ENCODE measurements around the gene COL4A2. TPM values are rescaled to one million over a fixed set of nuclear protein-coding genes. Genes with fewer than 3 reads are reported as not detected.

The COL4A2 gene
- total RNA-seq, 1 donor from 2014 or later, result 159 TPM

DNA sequence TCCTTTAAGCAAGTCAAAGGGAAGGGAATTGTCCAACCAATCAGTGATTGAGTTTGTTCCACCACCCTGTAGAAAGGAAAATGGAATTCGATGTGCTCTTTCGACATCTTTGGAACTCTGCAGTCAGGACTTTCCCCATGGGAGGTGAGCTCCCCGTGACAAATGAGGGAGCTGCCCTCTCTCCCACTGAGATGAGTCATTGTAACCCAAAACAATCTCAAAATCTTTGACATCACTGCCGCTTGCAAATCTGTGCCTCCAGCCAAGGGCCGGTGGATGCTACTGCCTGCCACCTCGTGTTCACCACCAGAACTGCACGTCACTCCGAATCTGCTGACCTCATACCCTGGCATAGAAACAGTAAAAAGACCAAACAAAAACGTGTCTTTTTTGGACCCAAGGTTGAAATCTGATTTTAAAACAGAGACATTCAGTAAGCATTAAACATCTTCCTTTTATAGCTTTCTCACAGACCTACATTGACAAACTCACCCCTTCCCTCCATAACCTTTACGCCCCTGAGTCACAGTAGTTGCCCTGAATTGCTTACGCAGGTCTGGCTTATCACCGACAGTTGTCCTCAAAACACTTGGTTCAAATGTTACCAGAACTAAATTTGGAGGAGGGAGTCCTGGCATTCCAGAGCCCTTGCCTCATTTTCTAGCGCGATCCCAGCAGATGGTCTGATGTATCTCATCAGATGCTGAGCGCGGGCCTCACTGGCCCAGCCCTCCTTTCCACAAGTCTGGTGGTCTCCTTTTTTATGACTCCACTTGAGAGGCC, 105.2 kb downstream of the COL4A2 start:
- Mint-ChIP-seq H3K9me3 (no peaks in the 10 kb centered on the region), H3K4me1 (peaks cover 15% of the 10 kb centered on the region), H3K27ac (ENCODE audit: unreplicated experiment) (no peak overlapping the region), H3K4me3 (no peak overlapping the region), H3K36me3 (ENCODE audit: low read depth) (peaks cover 14% of the 10 kb centered on the region), H3K27me3 (ENCODE audit: low read depth) (no peaks in the 10 kb centered on the region)
- TF ChIP-seq, protein P1, sequence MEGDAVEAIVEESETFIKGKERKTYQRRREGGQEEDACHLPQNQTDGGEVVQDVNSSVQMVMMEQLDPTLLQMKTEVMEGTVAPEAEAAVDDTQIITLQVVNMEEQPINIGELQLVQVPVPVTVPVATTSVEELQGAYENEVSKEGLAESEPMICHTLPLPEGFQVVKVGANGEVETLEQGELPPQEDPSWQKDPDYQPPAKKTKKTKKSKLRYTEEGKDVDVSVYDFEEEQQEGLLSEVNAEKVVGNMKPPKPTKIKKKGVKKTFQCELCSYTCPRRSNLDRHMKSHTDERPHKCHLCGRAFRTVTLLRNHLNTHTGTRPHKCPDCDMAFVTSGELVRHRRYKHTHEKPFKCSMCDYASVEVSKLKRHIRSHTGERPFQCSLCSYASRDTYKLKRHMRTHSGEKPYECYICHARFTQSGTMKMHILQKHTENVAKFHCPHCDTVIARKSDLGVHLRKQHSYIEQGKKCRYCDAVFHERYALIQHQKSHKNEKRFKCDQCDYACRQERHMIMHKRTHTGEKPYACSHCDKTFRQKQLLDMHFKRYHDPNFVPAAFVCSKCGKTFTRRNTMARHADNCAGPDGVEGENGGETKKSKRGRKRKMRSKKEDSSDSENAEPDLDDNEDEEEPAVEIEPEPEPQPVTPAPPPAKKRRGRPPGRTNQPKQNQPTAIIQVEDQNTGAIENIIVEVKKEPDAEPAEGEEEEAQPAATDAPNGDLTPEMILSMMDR (conservative IDR thresholded peaks at IDR 0.05), result peak; percentile 91
- DNase-seq (ENCODE audit: low read depth, low spot score), result peak; percentile 74

DNA sequence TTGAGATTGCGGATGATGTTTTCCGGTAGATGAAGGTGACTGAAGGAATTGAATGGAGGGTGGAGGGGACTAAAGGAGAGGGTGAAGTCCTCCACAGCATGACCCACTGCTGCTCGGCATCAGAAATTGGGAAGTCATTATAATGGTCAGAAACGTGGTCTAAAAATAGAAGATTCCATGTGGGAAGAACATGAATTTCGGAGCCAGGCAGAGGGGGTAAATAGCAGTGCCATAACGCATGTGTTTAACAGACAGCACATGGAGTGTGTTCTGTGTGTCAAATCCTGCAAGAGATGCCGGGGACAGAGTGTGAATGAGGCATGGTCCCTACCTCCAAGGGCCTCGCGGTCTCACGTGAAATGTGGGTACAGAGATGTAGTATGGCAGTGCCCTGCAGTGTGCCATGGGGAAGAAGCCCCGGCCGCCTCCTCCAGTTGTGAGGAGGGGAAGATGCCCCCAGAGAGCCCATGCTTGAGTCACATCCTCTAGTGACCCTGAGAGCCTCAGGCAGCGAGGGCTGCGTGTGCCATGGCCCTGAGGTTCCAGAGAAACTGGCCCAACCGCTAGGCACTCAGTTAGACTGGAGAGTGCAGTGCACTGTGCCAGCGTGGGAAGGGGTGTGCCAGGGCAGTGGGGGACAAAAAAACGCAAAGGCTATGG, 106.1 kb downstream of the COL4A2 start:
- H3K9me3 Mint-ChIP-seq, result no peaks in the 10 kb centered on the region
- H3K27me3 Mint-ChIP-seq (ENCODE audit: low read depth), result no peaks in the 10 kb centered on the region

DNA sequence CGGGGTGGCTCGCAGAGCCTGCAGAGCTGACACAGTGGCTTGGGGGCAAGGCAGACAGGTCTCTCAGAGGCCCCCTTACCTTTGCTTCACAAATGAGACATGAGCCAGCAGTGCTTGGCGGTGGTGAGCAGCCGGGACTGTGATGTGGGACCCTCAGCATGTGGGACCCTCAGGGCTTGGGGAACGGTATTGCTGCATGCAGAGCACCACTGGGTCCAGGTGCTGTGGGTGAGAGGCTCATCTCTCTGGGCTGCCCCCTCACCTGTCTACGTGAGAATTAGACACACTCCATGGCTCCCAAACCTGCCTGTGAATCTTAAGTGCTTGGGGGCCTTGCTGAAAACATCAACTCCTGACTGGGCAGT, 106.6 kb downstream of the COL4A2 start:
- TF ChIP-seq, protein P1 (conservative IDR thresholded peaks at IDR 0.05), result no peak
- Mint-ChIP-seq H3K27ac (ENCODE audit: unreplicated experiment) (no peak overlapping the region), H3K4me3 (no peak overlapping the region), H3K4me1 (peaks cover 17% of the 10 kb centered on the region), H3K36me3 (ENCODE audit: low read depth) (peaks cover 5% of the 10 kb centered on the region), H3K9me3 (no peaks in the 10 kb centered on the region), H3K27me3 (ENCODE audit: low read depth) (no peaks in the 10 kb centered on the region)
- DNase-seq (ENCODE audit: low read depth, low spot score), result no peak

More for the DNA sequence above, 106.1 kb downstream of the COL4A2 start:
- H3K27ac Mint-ChIP-seq (ENCODE audit: unreplicated experiment), result no peak overlapping the region
- DNase-seq (ENCODE audit: low read depth, low spot score), result no peak
- TF ChIP-seq, protein P1 (conservative IDR thresholded peaks at IDR 0.05), result no peak
- H3K36me3 Mint-ChIP-seq (ENCODE audit: low read depth), result peaks cover 9% of the 10 kb centered on the region
- H3K4me3 Mint-ChIP-seq, result no peak overlapping the region
- H3K4me1 Mint-ChIP-seq, result peaks cover 17% of the 10 kb centered on the region

DNA sequence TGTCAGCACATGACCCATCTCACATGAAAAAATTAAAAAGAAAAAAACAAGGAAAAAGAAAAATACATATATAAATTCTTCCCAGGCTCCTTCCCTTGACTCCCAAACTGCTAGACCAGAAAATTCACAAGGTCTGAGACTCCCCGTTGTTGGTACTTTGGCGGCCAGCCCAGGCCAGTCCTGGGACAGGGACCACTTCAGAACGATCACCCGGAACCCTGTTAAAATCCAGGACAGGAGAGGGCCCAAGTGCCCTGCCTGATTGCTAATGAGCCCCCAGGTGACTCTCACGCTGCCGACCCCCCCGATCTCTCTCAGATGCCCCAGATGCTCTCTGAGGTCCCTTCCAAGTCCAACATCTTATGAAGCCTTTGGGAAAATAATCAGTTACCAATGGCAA, 107.2 kb downstream of the COL4A2 start:
- Mint-ChIP-seq H3K4me3 (no peak overlapping the region), H3K27ac (ENCODE audit: unreplicated experiment) (peak overlapping the region; percentile 37), H3K4me1 (peaks cover 17% of the 10 kb centered on the region)

DNA sequence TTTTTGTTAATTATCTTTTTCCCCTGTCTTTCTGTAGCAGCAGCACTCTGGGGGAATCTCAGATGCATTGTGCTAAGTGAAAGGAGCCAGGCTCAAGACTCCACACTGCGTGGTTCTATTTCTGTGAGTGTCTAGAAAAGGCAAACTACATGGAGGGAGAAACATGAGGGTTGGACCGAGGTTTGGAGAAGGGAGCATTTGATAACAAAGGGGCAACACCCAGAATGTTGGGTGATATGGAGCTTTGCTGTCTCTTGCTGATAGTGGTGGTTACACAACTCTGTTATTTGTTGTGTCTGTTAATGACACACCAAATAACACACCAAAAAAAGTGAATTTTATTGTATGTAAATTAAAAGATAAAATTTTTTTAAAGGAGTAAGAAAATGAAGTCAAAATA, 107.8 kb downstream of the COL4A2 start:
- Mint-ChIP-seq H3K36me3 (ENCODE audit: low read depth) (peaks cover 2% of the 10 kb centered on the region), H3K4me3 (no peak overlapping the region), H3K9me3 (no peaks in the 10 kb centered on the region), H3K4me1 (peaks cover 17% of the 10 kb centered on the region), H3K27me3 (ENCODE audit: low read depth) (no peaks in the 10 kb centered on the region), H3K27ac (ENCODE audit: unreplicated experiment) (peak overlapping the region; percentile 81)
- TF ChIP-seq, protein P1 (conservative IDR thresholded peaks at IDR 0.05), result no peak
- no peak for DNase-seq (ENCODE audit: low read depth, low spot score)

More for the DNA sequence above, 107.2 kb downstream of the COL4A2 start:
- Mint-ChIP-seq H3K9me3 (no peaks in the 10 kb centered on the region), H3K27me3 (ENCODE audit: low read depth) (no peaks in the 10 kb centered on the region), H3K36me3 (ENCODE audit: low read depth) (peaks cover 2% of the 10 kb centered on the region)
- TF ChIP-seq, protein P1 (conservative IDR thresholded peaks at IDR 0.05), result no peak
- no peak for DNase-seq (ENCODE audit: low read depth, low spot score)

Data from neural crest cell (in vitro differentiated cells).